NK-92 (cell line): ENCODE data around the gene WFS1.

Experiments
- DNase-seq: peaks from one replicate; lab custom pipeline; 2025; ENCODE audit not compliant: unreplicated experiment; lab: John Stamatoyannopoulos, UW

Gene WFS1, protein sequence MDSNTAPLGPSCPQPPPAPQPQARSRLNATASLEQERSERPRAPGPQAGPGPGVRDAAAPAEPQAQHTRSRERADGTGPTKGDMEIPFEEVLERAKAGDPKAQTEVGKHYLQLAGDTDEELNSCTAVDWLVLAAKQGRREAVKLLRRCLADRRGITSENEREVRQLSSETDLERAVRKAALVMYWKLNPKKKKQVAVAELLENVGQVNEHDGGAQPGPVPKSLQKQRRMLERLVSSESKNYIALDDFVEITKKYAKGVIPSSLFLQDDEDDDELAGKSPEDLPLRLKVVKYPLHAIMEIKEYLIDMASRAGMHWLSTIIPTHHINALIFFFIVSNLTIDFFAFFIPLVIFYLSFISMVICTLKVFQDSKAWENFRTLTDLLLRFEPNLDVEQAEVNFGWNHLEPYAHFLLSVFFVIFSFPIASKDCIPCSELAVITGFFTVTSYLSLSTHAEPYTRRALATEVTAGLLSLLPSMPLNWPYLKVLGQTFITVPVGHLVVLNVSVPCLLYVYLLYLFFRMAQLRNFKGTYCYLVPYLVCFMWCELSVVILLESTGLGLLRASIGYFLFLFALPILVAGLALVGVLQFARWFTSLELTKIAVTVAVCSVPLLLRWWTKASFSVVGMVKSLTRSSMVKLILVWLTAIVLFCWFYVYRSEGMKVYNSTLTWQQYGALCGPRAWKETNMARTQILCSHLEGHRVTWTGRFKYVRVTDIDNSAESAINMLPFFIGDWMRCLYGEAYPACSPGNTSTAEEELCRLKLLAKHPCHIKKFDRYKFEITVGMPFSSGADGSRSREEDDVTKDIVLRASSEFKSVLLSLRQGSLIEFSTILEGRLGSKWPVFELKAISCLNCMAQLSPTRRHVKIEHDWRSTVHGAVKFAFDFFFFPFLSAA

DNA sequence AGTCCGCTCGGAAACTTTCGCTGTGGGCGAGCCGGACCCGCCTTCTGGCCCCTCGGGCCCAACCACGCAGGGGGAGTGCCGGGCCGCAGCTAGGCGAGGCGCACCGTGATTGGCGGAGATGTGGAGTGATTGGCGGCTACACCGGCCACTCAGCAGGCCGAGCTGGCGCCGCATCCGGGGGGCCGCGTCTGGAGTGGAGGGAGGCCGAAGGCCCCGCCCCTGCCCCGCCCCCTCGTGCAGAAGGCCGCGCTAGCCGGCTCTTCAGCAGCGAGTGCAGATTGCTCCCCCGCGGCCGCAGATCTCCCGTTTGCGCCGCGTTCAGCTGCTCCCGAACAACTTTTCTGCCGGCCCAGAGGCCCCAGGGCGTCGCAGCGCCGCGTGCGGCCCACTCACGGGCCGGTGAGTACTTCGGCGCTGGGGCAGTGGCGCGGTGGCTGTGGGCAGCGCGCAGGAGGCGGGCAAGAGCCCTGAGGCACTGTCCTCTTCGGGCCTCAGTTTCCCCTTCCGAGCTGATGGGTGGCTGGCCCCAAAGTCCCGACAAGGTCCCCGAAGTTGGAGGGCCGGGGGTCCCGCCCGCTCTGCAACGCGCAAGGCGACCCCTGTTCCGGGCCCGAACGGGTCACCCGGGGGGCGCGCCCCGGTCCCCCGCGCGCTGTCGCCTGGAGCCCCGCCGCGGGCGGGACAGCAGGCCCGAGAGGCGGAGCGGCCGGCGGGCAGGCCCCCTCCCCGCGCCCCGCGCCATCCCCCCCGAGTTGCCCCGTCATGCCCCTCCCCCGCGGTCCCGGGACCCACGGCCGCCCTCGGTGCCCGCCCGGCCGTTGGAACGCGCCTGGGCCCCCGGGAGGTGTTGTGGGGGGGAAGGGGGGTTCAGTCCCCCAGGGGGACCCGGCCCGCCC lies at the start of gene WFS1:
TSS of gene WFS1 (plus strand) at position 235 of the 896 bp plus-strand sequence. CDS start 7,606 bp downstream, outside the sequence.
- DNase-seq, result peak; percentile 76

DNA sequence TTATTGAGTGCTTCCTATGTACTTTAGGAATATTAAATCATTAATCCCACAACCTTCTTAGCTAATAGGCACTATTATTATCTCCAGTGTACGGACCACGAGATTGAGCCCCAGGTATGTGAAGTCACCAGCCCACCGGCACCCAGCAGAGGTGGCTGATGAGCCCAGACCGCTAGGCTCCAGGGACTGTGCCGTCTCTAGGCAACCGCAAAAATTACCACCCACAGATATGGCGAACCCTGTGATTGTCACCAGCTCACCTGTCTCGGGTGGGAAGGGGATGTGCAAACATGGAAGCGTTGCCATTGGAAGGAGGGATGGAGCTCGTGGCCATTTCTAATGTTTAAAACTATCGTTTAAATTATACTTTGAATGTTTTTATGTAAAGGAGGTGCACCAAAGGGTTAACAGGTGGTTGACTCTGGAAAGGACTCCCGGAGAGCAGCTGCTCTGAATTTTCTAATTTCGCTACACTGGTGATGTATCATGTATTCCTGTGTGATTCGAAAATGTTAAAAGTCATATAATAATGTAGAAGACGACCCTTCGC lies 48.3 kb upstream of the WFS1 start:
- DNase-seq, result no peak

DNA sequence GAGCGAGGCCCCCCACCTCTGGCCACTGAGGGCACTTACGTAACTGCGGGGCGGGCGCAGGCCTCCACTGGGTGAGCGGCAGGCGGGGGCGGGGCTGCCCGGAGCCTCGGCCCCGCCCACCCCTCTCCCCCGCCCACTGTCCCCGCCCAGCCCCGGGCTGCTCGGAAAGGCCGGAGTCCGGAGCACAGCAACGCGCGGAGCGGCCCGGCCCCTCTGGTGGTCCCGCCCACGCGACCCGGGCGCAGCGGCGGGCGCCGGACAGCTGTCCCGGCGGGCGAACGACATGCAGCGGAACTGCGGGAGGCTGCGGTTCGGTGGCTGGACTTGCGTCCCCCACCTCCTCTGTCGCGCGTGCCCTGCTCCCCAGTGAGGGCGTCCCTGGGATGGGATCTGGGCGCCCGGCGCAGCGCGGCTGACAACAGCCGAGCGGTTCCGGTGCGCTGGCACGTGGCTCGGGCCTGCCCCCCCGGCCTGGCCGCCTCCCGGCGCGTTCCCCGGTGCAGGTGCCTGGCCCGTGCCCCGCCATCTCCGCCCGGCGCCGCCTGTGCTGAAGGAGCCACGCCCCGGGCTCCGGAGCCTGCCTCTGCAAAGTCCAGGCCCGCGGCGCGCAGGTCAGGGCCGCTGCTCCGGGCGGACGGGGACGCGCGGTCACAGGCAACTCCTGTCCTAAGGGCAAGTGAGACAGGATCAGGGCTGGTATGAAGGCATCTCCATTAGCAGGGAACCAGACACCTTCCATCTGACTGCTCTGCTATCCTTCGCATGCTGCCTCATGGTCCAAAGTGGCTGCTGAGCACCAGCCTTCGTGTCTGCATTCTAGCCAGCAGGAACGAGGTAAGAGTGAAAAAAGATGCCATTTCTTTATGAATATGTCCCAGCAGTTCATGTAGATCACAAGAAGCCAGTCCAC lies 47.5 kb upstream of the WFS1 start:
- no peak for DNase-seq

DNA sequence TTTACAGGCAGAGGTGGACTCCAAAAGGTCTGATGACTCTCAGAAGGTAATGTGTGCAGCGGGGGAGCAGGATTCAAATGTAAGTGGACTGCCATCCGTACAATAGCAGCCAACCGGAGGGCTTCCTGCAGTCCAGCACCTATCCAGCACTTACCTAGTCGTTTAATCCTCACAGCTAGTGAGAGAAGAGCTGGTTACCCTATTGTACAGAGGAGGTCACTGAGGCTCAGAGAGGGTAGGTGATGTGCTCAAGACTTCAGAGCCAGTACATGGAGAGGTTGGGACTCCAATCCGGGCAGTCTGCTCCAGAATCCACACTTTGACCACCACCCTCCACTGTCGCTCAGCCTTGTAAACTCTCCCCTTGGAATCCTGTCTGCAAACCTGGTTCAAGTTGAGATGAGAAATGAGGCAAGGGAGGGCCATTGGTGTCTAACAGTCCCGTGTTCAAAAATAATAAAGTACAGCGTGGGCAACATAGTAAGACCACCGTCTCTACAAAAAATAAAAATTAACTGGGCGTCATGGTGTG lies 46.8 kb upstream of the WFS1 start:
- DNase-seq, result no peak

DNA sequence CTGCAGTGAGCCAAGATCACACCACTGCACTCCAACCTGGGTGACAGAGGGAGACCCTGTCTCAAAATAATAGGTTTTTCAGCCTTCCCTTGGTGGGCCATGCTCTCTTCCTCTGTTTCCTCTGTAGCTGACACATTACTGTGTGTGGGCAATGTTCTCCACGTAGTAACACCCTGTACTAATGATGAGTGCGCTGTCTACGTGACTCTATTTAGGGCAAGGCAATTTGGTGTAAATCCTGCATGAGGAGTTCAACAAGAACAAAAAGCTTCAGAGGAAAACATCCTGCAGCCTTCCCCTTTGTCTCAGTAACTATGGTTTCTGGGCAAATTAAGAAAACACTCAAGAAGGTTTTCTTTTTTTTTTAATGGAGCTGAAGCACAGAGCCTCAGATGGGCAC lies 44.9 kb upstream of the WFS1 start:
- DNase-seq, result no peak

DNA sequence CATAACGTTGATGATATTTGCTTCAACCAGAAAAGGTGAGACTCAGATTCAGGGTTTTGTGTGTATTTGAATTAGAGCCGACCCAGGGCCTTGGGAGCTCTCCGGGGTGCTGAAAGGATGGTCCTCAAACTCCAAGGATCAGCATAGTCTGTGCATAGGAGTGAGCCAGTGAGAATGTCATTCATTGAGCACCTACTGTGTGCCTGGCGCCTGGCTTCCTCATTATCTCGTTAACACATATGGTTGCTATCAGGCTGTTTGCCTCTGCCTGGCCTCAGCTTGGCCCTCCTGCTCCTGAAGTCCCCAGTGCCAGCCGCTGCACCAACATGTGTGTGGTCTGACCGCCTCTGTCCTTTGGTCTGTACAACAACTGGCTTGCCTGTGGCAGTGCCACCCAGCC lies 44.2 kb upstream of the WFS1 start:
- DNase-seq, result no peak

DNA sequence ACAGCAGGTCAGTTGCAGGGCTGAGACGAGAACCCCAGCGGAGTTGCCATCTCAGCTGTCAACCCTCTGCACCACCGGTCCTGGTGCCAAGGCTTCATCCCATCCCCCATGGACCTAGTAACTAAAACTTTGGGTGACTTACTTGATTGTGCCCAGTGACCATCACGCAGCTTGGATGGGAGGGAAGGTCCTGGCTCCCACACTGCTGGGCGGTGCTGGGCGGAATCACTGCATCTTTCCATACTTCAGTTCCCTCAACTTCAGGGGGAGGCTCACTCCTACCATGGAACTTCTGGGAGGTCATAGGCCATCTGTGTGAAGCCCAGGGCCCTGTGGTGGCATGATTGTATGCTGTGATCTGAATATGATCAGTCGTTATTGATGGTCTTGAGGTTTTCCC lies 43.1 kb upstream of the WFS1 start:
- no peak for DNase-seq

DNA sequence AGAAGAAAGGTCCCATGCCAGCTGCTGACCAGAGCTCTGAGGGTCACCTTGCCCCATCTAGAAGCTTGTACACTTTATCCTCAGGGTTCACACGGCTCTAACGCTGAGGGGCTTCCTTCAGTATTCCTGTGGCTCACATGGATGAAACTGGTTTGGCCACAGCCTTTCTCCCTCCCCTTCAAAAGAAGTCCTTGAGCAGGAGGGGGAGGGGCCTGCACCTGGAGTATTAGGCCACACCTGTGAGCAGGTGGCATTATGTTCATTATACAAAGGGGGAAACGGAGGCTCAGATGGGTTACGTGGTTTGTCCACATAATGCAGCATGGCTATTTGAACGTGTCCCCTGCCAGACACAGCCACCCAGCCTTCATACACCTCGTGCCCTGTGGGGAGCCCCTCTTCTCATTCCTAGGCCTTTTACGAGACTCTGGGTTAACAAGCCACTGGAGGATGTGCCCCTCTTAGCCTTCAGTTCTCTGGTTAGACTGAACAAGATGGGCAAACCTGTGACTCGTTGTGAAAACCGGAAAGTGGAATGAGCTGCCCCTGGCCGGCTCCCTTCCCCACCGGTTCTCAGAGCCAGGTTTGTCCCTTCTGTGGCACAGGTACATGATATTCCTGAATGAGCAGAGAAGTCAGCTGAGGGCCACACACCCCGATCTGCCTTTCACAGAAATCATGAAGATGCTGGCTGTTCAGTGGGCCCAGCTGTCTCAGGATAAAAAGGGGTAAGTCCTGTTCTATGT lies 42.1 kb upstream of the WFS1 start:
- DNase-seq, result no peak

DNA sequence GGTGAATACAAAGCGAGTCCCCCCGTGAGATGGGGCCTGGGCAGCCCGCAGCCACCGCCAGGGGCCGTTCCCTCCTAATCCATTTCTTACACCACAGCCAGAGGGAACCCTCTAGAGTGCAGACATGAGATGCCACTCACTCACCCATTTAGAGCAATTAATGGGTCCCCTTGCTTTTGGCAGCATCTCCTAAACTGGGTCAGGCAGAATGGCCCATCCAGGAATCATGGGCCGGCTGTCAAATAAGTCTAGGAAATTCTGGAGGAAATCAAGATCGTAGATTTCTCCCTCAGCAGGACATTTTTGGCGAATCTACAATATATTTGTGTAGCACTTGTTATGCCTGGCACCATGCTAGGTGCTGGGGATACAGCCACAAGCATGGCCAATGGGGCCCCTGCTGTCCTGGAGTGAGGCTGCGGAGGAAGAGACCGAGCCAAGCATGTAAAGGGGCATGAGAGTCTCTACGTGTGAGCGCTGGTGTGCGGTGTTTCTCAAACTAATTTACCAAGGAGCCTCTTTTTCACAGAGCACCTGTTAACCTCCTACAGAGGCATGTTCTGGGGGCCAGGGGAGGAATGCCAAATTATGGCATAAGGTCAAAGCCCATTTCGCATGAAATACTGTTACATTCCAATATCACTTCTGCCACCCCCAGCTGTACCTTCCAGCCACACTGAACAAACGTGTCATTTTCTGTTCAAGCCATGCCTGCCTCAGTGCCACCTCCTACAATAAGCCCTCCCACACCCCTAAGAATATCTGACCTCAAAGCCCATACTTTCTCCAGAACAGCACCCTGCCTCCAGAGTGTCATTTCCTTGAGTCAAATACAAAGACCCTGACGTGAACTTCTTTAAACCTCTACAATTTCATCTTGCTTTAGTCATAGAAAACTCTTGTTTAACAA lies 41.2 kb upstream of the WFS1 start:
- DNase-seq, result no peak

DNA sequence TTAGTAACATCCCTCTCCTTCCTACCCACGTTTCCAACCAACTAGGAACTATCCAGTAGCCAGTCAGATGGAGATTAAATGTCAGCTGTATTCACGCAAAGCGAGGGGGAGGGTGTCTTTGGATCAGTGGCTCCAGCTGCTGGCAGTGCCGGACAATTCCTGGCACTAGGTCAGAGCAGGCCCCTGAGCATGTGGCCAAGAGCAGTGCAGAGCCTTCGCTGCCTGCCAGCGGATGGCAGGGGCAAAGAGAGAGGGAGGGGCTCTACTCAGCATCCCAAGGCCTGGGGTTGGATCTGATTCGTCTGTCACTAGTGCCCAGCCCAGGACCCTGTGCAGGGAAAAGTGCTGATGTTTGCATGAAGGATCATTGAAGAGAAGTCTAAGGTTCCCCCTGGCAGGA lies 40.6 kb upstream of the WFS1 start:
- DNase-seq, result no peak

DNA sequence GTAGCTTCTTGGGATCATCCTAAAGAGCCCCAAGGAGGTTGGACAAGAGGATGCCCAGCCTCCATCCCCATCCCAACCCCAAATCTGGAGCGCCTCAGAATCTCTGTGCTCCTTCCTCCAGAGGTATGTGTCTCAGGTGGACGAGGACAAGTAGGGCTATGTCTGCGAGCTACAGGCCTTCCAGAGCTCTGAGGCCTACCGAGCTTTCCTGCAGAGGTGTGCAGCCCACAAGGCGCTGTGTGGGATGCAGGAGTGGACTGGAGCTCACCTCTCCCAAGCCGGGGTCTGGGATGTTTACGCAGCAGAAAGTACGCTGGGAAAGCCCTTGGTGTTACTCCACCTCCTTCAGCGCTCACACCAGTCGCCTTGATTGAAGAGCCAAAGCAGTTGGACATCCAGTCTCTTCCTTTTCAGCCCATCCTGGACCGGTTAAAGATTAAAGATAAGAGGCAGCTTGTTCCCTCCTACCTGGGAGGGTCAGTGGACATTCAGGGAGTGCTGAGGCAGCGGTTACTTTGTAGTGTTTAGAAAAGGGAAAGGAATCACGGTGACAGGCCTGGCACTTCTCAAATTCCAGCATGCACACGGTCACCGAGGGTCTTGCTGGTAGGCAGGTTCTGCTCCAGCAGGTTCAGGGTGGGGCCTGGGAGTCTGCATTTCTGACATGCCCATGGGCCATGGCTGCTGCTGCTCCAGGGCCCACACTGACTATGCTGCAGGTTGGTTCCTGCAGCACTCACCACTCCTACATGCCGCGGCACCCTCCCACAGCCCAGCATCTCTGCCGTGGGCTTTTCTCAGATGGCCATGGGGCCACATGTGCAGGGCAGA lies 39.8 kb upstream of the WFS1 start:
- no peak for DNase-seq

DNA sequence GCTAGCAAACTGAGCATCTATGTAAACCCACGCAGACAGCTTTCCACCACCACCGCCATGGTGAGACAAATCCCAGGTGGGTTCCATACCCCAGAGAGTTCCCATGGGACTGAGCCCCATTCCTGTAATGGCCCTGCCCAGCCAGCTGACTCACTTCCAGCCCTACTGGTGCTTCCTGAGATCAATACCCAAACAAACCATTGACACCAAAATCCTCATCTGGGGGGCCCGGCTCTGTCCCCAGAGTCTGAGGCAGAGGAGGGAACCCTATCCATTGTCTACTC lies 39.2 kb upstream of the WFS1 start:
- DNase-seq, result no peak

DNA sequence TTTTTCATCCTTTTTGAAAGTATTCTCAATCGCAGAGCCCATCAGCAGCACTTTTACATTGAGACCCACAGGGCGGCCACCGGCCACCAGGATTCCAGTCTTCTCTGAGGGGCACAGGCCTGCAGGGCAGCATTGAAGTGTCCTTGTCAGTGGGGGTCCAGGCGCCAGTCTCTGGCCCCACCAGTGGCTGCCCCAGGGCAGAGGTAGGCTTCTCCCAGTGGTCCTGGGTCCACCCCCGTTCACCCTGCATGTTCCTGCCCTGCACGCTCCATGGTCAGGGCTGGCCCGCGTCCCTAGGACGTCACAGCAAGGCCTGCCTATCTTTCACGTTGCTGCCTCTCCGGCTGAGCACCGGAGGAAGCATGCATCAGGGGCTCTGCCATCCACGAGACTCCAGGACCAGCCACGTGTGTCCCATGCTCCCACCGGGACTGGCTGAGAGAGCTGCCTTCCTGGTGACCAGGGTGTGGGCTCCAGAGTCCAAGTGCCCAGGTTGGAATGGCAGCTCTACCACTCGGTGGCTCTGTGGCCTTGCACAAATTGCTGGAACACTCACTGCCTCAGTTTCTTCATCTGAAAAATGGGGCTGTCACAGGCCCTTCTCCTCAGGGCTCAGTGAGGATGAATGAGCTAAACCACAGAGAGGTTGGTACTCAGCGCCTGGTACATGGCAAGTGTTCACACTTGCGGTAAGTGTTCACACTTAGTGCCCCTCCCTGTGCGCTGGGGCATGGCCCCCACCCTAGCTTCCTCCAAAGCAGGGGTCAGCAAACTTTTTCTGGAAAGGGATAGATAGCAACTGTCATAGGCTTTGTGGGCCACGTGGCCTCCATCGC lies 38.6 kb upstream of the WFS1 start:
- DNase-seq, result no peak

DNA sequence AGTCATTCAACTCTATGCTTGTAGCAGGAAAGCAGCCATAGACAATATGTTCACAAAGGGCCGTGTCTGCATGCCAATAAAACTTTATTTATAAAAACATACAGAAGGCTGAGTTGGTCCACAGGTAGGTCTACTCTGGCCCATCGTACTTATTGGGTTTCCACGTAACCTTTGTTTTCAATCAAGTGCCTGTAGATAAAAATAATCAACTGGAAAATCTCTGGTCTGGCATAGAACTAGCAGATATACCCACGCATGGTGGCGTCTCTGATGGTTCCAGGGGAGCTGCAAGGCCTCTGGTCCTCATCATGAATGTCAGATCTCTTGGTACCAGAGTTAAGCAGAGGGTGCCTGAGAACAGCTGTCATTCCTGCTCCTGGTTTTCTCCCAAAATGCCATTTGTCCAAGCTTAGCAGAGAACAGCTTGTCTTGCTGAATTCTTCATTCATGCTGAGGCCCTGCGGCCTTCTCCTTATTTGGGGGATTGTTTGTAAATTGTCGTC lies 37.9 kb upstream of the WFS1 start:
- DNase-seq, result no peak

DNA sequence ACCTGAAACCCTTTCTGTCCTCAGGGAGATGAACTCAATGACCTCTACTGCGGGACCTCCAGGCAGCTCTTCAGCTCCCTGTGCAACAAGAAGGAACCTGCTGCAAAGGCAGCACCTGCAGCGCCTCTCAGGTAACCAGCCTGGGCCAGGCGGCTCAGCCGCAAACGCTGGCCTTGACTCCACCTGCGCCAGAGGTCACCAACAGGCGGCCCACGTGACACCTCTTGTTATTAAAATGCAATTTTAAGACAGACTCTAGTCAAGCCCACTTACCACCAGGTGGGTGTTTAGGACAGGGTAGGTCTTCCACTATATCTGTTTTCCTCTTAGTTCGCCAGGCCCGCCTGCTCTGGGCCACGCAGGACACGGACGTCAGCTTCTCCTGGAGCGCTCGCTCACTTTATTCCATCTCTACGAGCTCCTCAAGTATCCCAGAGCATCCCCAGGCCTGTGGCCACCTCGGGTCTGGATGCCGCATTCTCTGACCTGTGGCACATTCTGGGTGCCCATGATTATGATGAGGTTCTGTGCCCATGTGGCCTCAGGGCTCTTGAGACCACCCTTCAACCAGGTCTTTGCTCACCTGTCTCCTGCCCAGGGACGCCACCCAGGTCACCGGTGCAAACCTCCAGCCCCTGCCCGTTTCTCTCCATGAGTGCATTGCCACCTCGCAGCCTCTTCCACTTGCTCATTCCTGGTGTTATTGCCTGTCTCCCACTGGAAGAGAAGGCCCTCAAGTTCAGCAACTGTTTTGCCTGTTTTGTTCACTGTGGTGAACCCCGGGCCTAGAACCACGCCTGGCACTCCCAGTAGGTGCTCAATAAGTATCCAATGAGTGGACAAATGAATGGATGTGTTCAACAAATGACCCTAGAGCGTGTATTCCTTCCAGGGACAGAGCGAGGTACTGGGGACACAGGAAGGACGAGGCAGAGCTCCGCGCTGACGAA lies 36.5 kb upstream of the WFS1 start:
- no peak for DNase-seq
